ENCODE data around the gene GRM5.

DNA sequence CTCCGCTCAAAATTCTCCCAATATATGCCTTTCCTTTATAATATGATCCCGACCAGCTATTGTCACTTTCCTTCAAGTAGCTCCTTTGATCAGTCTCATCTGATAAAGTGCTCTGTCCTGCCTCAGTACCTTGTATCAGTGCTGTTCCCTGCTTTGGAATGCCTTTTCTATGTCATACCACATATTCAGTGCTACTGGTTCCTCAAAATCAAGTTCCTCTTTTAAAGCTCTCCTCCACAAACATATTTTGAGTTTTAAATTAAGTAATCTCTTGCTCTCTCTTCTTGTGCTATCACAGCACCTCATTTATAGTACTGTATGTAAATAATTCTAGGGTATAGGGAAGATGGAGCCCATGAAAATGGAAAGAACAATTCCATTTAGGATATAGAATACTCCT lies 591.1 kb downstream of the GRM5 start:
- TF ChIP-seq POLR2A (IDR thresholded peaks at IDR 0.05; ENCODE audit: low read depth, low read length) (no peak), POLR2AphosphoS5 (IDR thresholded peaks at IDR 0.05; ENCODE audit: low read depth, low read length) (no peak), TAF1 (IDR thresholded peaks at IDR 0.05; ENCODE audit: borderline replicate concordance, low read depth, low read length) (no peak)
